ENCODE results near the gene CD93.

Gene CD93

GRCh38 chr20:23033918-23034317, 52.2 kb downstream of the CD93 start:
- Histone ChIP-seq H2BK12ac (ENCODE audit: low read length in 2 of 2) (no peak overlapping the region), H3K18ac (ENCODE audit: low read depth in 1 of 2, low read length in 2 of 2) (no peak overlapping the region), H3K23ac (ENCODE audit: low read length in 2 of 2) (no peak overlapping the region), H4K8ac (ENCODE audit: low read length) (no peak overlapping the region), H3K4me2 (ENCODE audit: low read length, poor library complexity, severe bottlenecking) (no peak overlapping the region), H3K14ac (ENCODE audit: low read length in 2 of 2) (no peak overlapping the region), H3K27me3 (ENCODE audit: control insufficient read depth in 1 of 2, insufficient read depth in 1 of 2, low read length in 2 of 2) (peaks cover 74 to 77% of the 10 kb centered on the region in 2 experiments), H3K9ac (ENCODE audit: low read length) (no peak overlapping the region), H3K4me1 (ENCODE audit: control insufficient read depth, insufficient read depth, low read depth, low read length) (no peaks in the 10 kb centered on the region), H3K4me3 (ENCODE audit: insufficient read depth in 1 of 2, low read depth in 1 of 2, low read length in 2 of 2) (no peak overlapping the region), H2AFZ (ENCODE audit: low read depth, low read length) (no peak overlapping the region), H3K27ac (ENCODE audit: low read length, poor library complexity, severe bottlenecking) (no peak overlapping the region), H4K91ac (ENCODE audit: low read length) (no peak overlapping the region), H3K4ac (ENCODE audit: low read depth in 1 of 2, low read length in 2 of 2) (no peak overlapping the region), H2BK15ac (ENCODE audit: low read depth, poor library complexity, severe bottlenecking) (no peak overlapping the region), H2BK5ac (ENCODE audit: low read depth, low read length, poor library complexity, severe bottlenecking) (no peak overlapping the region), H3K36me3 (ENCODE audit: control insufficient read depth in 1 of 2, insufficient read depth in 2 of 2, low read depth in 1 of 2, low read length in 2 of 2) (no peaks in the 10 kb centered on the region), H3K79me1 (replicated peaks; ENCODE audit: low read length, poor library complexity, severe bottlenecking) (no peaks in the 10 kb centered on the region), H3K9me3 (ENCODE audit: control insufficient read depth, low read length) (no peaks in the 10 kb centered on the region), H2BK120ac (ENCODE audit: low read depth, low read length) (no peak overlapping the region), H2AK5ac (ENCODE audit: low read length, severe bottlenecking) (no peak overlapping the region)
- WGBS, result 78% methylated on average over 4 of the region's 4 CpGs
- no peak for DNase-seq

GRCh38 chr20:23032750-23033078, 53.4 kb downstream of the CD93 start:
- H3K9ac ChIP-seq (ENCODE audit: low read length), result no peak overlapping the region
- no peak overlapping the region for H4K8ac ChIP-seq (ENCODE audit: low read length)
- H2BK12ac ChIP-seq (ENCODE audit: low read length in 2 of 2), result no peak overlapping the region
- 83% methylated on average over 5 of the region's 5 CpGs for WGBS
- H4K91ac ChIP-seq (ENCODE audit: low read length), result no peak overlapping the region
- H2BK15ac ChIP-seq (ENCODE audit: low read depth, poor library complexity, severe bottlenecking), result no peak overlapping the region
- peaks cover 65 to 72% of the 10 kb centered on the region in 2 experiments for H3K27me3 ChIP-seq (ENCODE audit: control insufficient read depth in 1 of 2, insufficient read depth in 1 of 2, low read length in 2 of 2)
- no peak overlapping the region for H3K23ac ChIP-seq (ENCODE audit: low read length in 2 of 2)
- H3K4me2 ChIP-seq (ENCODE audit: low read length, poor library complexity, severe bottlenecking), result no peak overlapping the region
- H3K14ac ChIP-seq (ENCODE audit: low read length in 2 of 2), result no peak overlapping the region
- H3K36me3 ChIP-seq (ENCODE audit: control insufficient read depth in 1 of 2, insufficient read depth in 2 of 2, low read depth in 1 of 2, low read length in 2 of 2), result no peaks in the 10 kb centered on the region
- no peaks in the 10 kb centered on the region for H3K9me3 ChIP-seq (ENCODE audit: control insufficient read depth, low read length)
- H2AFZ ChIP-seq (ENCODE audit: low read depth, low read length), result no peak overlapping the region
- H2BK5ac ChIP-seq (ENCODE audit: low read depth, low read length, poor library complexity, severe bottlenecking), result no peak overlapping the region
- no peak for DNase-seq
- no peak overlapping the region for H3K4me3 ChIP-seq (ENCODE audit: insufficient read depth in 1 of 2, low read depth in 1 of 2, low read length in 2 of 2)
- no peak overlapping the region for H2AK5ac ChIP-seq (ENCODE audit: low read length, severe bottlenecking)
- no peaks in the 10 kb centered on the region for H3K4me1 ChIP-seq (ENCODE audit: control insufficient read depth, insufficient read depth, low read depth, low read length)
- H3K27ac ChIP-seq (ENCODE audit: low read length, poor library complexity, severe bottlenecking), result no peak overlapping the region
- H2BK120ac ChIP-seq (ENCODE audit: low read depth, low read length), result no peak overlapping the region
- H3K4ac ChIP-seq (ENCODE audit: low read depth in 1 of 2, low read length in 2 of 2), result no peak overlapping the region
- H3K18ac ChIP-seq (ENCODE audit: low read depth in 1 of 2, low read length in 2 of 2), result no peak overlapping the region
- H3K79me1 ChIP-seq (replicated peaks; ENCODE audit: low read length, poor library complexity, severe bottlenecking), result no peaks in the 10 kb centered on the region

GRCh38 chr20:23032056-23032749, 53.9 kb downstream of the CD93 start:
- Histone ChIP-seq H3K9me3 (ENCODE audit: control insufficient read depth, low read length) (no peaks in the 10 kb centered on the region), H3K36me3 (ENCODE audit: control insufficient read depth in 1 of 2, insufficient read depth in 2 of 2, low read depth in 1 of 2, low read length in 2 of 2) (no peaks in the 10 kb centered on the region), H2BK120ac (ENCODE audit: low read depth, low read length) (no peak overlapping the region), H3K4me2 (ENCODE audit: low read length, poor library complexity, severe bottlenecking) (no peak overlapping the region), H3K4ac (ENCODE audit: low read depth in 1 of 2, low read length in 2 of 2) (no peak overlapping the region), H2AFZ (ENCODE audit: low read depth, low read length) (no peak overlapping the region), H2BK5ac (ENCODE audit: low read depth, low read length, poor library complexity, severe bottlenecking) (no peak overlapping the region), H3K9ac (ENCODE audit: low read length) (no peak overlapping the region), H3K14ac (ENCODE audit: low read length in 2 of 2) (no peak overlapping the region), H3K18ac (ENCODE audit: low read depth in 1 of 2, low read length in 2 of 2) (no peak overlapping the region), H4K8ac (ENCODE audit: low read length) (no peak overlapping the region), H3K27ac (ENCODE audit: low read length, poor library complexity, severe bottlenecking) (no peak overlapping the region), H3K27me3 (ENCODE audit: control insufficient read depth in 1 of 2, insufficient read depth in 1 of 2, low read length in 2 of 2) (peaks cover 66 to 72% of the 10 kb centered on the region in 2 experiments), H4K91ac (ENCODE audit: low read length) (no peak overlapping the region), H3K4me1 (ENCODE audit: control insufficient read depth, insufficient read depth, low read depth, low read length) (no peaks in the 10 kb centered on the region), H2AK5ac (ENCODE audit: low read length, severe bottlenecking) (no peak overlapping the region), H3K23ac (ENCODE audit: low read length in 2 of 2) (no peak overlapping the region), H3K4me3 (ENCODE audit: insufficient read depth in 1 of 2, low read depth in 1 of 2, low read length in 2 of 2) (no peak overlapping the region), H2BK15ac (ENCODE audit: low read depth, poor library complexity, severe bottlenecking) (peak overlapping the region; percentile 55), H3K79me1 (replicated peaks; ENCODE audit: low read length, poor library complexity, severe bottlenecking) (no peaks in the 10 kb centered on the region), H2BK12ac (ENCODE audit: low read length in 2 of 2) (no peak overlapping the region)
- DNase-seq, result no peak
- WGBS, result 84% methylated on average over 6 of the region's 6 CpGs

- H2BK12ac ChIP-seq (ENCODE audit: low read length in 2 of 2), result no peak overlapping the region
- no peak overlapping the region for H3K4me3 ChIP-seq (ENCODE audit: insufficient read depth in 1 of 2, low read depth in 1 of 2, low read length in 2 of 2)
- no peak overlapping the region for H3K18ac ChIP-seq (ENCODE audit: low read depth in 1 of 2, low read length in 2 of 2)
- no peak overlapping the region for H3K9ac ChIP-seq (ENCODE audit: low read length)
- no peak overlapping the region for H2BK5ac ChIP-seq (ENCODE audit: low read depth, low read length, poor library complexity, severe bottlenecking)
- H3K14ac ChIP-seq (ENCODE audit: low read length in 2 of 2), result no peak overlapping the region
- H3K27ac ChIP-seq (ENCODE audit: low read length, poor library complexity, severe bottlenecking), result no peak overlapping the region
- no peak overlapping the region for H4K91ac ChIP-seq (ENCODE audit: low read length)
- H3K4me2 ChIP-seq (ENCODE audit: low read length, poor library complexity, severe bottlenecking), result no peak overlapping the region
- H3K79me1 ChIP-seq (replicated peaks; ENCODE audit: low read length, poor library complexity, severe bottlenecking), result no peaks in the 10 kb centered on the region
- 87% methylated on average over 6 of the region's 6 CpGs for WGBS
- no peak overlapping the region for H3K23ac ChIP-seq (ENCODE audit: low read length in 2 of 2)
- DNase-seq, result no peak
- no peak overlapping the region for H2AK5ac ChIP-seq (ENCODE audit: low read length, severe bottlenecking)
- H3K36me3 ChIP-seq (ENCODE audit: control insufficient read depth in 1 of 2, insufficient read depth in 2 of 2, low read depth in 1 of 2, low read length in 2 of 2), result no peaks in the 10 kb centered on the region
- peaks cover 62 to 68% of the 10 kb centered on the region in 2 experiments for H3K27me3 ChIP-seq (ENCODE audit: control insufficient read depth in 1 of 2, insufficient read depth in 1 of 2, low read length in 2 of 2)
- no peaks in the 10 kb centered on the region for H3K9me3 ChIP-seq (ENCODE audit: control insufficient read depth, low read length)
- no peak overlapping the region for H2BK15ac ChIP-seq (ENCODE audit: low read depth, poor library complexity, severe bottlenecking)
- no peaks in the 10 kb centered on the region for H3K4me1 ChIP-seq (ENCODE audit: control insufficient read depth, insufficient read depth, low read depth, low read length)
- no peak overlapping the region for H3K4ac ChIP-seq (ENCODE audit: low read depth in 1 of 2, low read length in 2 of 2)
- H2AFZ ChIP-seq (ENCODE audit: low read depth, low read length), result no peak overlapping the region
- no peak overlapping the region for H4K8ac ChIP-seq (ENCODE audit: low read length)
- no peak overlapping the region for H2BK120ac ChIP-seq (ENCODE audit: low read depth, low read length)
These were observed 54.8 kb downstream of the CD93 start for GRCh38 chr20:23031346-23031745.

Measured in mesenchymal stem cell (in vitro differentiated cells and primary cell).